HCT116 (cell line): ENCODE data around the gene IL26. TPM values are rescaled to one million over a fixed set of nuclear protein-coding genes. Genes with fewer than 3 reads are reported as not detected.

Source experiments
- ATAC-seq: fragments of 200-7000 bp; cut with Tn5 transposase; 2 replicates; pipeline ENCODE4 v1.9.1; 2020; ENCODE audit warnings: mild to moderate bottlenecking, moderate library complexity
- BruUV-seq: library from RNA; stranded (reverse); fragments of 400-500 nt; replicated peaks from 2 replicates; lab custom pipeline; 2021; lab: Mats Ljungman, UMichigan
- CTCF ChIA-PET: fragments of 300-600 bp; sonication (Branson Sonifier 250); formaldehyde crosslinking; loops from one replicate; lab custom pipeline; 2021; ENCODE audit warnings: antibody characterized with exemption; lab: Charles Lee
- POLR2A ChIA-PET: fragments of 300-600, 350-600 bp; sonication (Branson Sonifier 250); formaldehyde crosslinking; loops from one replicate; lab custom pipeline; 2021; ENCODE audit warnings: antibody characterized with exemption; lab: Charles Lee
- RAD21 ChIA-PET, 2 experiments: fragments of 300-600 bp; sonication (Branson Sonifier 250); formaldehyde crosslinking; loops; one replicate each; lab custom pipeline; 2023; ENCODE audit warnings: low total read pairs in 2 of 2; ENCODE audit not compliant: uncharacterized antibody in 2 of 2, unreplicated experiment in 2 of 2, low non-redundant PET in 1 of 2; lab: Charles Lee
- DNase-seq: peaks from one replicate; pipeline ENCODE4 v3.0.0-alpha.2; 2010; ENCODE audit warnings: low read depth, low spot score
- H2AFZ ChIP-seq: fragments of 200-600 bp; shearing (Covaris generic), sonication (generic); 2 replicates; pipeline ENCODE4 v1.6.1; 2017; ENCODE audit warnings: low read depth, mixed run types, mixed read lengths, antibody characterized with exemption, low read length; ENCODE audit not compliant: poor library complexity, severe bottlenecking
- H3K27ac ChIP-seq: 2 replicates; pipeline ENCODE4 v1.5.1; 2012; ENCODE audit warnings: low read depth, low read length
- H3K27me3 ChIP-seq: fragments of 200-600 bp; sonication (generic); 2 replicates; pipeline ENCODE4 v1.6.1; 2016; ENCODE audit warnings: mixed run types, low read length, mixed read lengths; ENCODE audit not compliant: insufficient read depth
- H3K36me3 ChIP-seq, 2 experiments: fragments of 200-500 bp in 1 of 2; fragments of 200-600 bp in 1 of 2; sonication (Bioruptor generic) in 1 of 2; sonication (generic) in 1 of 2; 2 replicates each; pipeline versions ENCODE4 v1.5.1 to v1.6.1; 2014 to 2016; ENCODE audit warnings: low read length in 2 of 2, inconsistent platforms in 1 of 2, mixed read lengths in 1 of 2, mixed run types in 1 of 2; ENCODE audit not compliant: insufficient read depth in 2 of 2, control insufficient read depth in 1 of 2
- H3K4me1 ChIP-seq, 2 experiments: fragments of 200-600 bp in 1 of 2; sonication (generic) in 1 of 2; 2 replicates each; pipeline versions ENCODE4 v1.5.1 to v1.6.1; 2012 to 2017; ENCODE audit warnings: low read length in 2 of 2, inconsistent platforms in 1 of 2, mild to moderate bottlenecking in 1 of 2, mixed read lengths in 1 of 2, mixed run types in 1 of 2, moderate library complexity in 1 of 2; ENCODE audit not compliant: insufficient read depth in 2 of 2, control insufficient read depth in 1 of 2
- H3K4me2 ChIP-seq: fragments of 200-600 bp; sonication (generic); 2 replicates; pipeline ENCODE4 v1.6.1; 2017; ENCODE audit warnings: mixed run types, low read length, mixed read lengths
- H3K4me3 ChIP-seq, 2 experiments: fragments of 200-600 bp in 1 of 2; sonication (generic) in 1 of 2; replicated peaks in 1 of 2; 2 replicates each; pipeline ENCODE4 v1.5.1; 2011 to 2016; ENCODE audit warnings: low read length in 2 of 2, control low read depth in 1 of 2, low read depth in 1 of 2, mild to moderate bottlenecking in 1 of 2, mixed read lengths in 1 of 2, mixed run types in 1 of 2
- H3K79me2 ChIP-seq: fragments of 200-600 bp; sonication (generic); 2 replicates; pipeline ENCODE4 v1.6.1; 2017; ENCODE audit warnings: mild to moderate bottlenecking, mixed run types, low read length, moderate library complexity, mixed read lengths; ENCODE audit not compliant: insufficient read depth
- H3K9ac ChIP-seq: fragments of 200-600 bp; sonication (generic); 2 replicates; pipeline ENCODE4 v1.6.1; 2016; ENCODE audit warnings: low read length, mixed read lengths
- H3K9me2 ChIP-seq: fragments of 200-600 bp; sonication (generic), shearing (Covaris generic); 2 replicates; pipeline ENCODE4 v1.6.1; 2017; ENCODE audit warnings: mixed run types, mild to moderate bottlenecking, moderate library complexity; ENCODE audit not compliant: insufficient read depth
- H3K9me3 ChIP-seq, 2 experiments: fragments of 200-500 bp in 1 of 2; fragments of 200-600 bp in 1 of 2; sonication (Bioruptor generic) in 1 of 2; sonication (generic) in 1 of 2; 2 replicates each; pipeline ENCODE4 v1.6.1; 2014 to 2017; ENCODE audit warnings: low read length in 2 of 2, mixed read lengths in 2 of 2, inconsistent platforms in 1 of 2, low read depth in 1 of 2, mild to moderate bottlenecking in 1 of 2, mixed run types in 1 of 2, moderate library complexity in 1 of 2; ENCODE audit not compliant: control insufficient read depth in 1 of 2, insufficient read depth in 1 of 2
- H4K20me1 ChIP-seq: fragments of 200-600 bp; sonication (generic), shearing (Covaris generic); 2 replicates; pipeline ENCODE4 v1.6.1; 2017; ENCODE audit warnings: mixed run types, mild to moderate bottlenecking, moderate library complexity; ENCODE audit not compliant: insufficient read depth
- CBX3 ChIP-seq: IDR thresholded peaks from 2 replicates; pipeline ENCODE4 v1.6.1; 2012; ENCODE audit warnings: low read depth
- CTCF ChIP-seq, 3 experiments: fragments of 200-600 bp in 1 of 3; sonication (generic) in 1 of 3; IDR thresholded peaks in 2 of 3; conservative IDR thresholded peaks in 1 of 3; 2 replicates each; pipeline ENCODE4 v1.5.1; 2012 to 2017; ENCODE audit warnings: low read depth in 2 of 3, low read length in 2 of 3, antibody characterized with exemption in 1 of 3, borderline replicate concordance in 1 of 3, control low read depth in 1 of 3, mild to moderate bottlenecking in 1 of 3, mixed read lengths in 1 of 3, mixed run types in 1 of 3, moderate library complexity in 1 of 3; ENCODE audit not compliant: insufficient read depth in 1 of 3
- EGR1 ChIP-seq: IDR thresholded peaks from 2 replicates; pipeline ENCODE4 v1.6.1; 2012; ENCODE audit warnings: low read depth
- ELF1 ChIP-seq: IDR thresholded peaks from 2 replicates; pipeline ENCODE4 v1.6.1; 2012; ENCODE audit warnings: low read depth, borderline replicate concordance
- EZH2 ChIP-seq: fragments of 200-600 bp; sonication (generic); IDR thresholded peaks from 2 replicates; pipeline ENCODE4 v1.6.1; 2017; ENCODE audit warnings: antibody characterized with exemption, mixed run types
- EZH2phosphoT487 ChIP-seq: fragments of 200-600 bp; IDR thresholded peaks from 2 replicates; pipeline ENCODE4 v1.6.1; 2018; ENCODE audit warnings: antibody characterized with exemption, borderline replicate concordance
- POLR2A ChIP-seq: IDR thresholded peaks from 2 replicates; pipeline ENCODE4 v1.7.0; 2011; ENCODE audit warnings: borderline replicate concordance; ENCODE audit not compliant: insufficient read depth, insufficient read length; ENCODE audit errors: extremely low read depth
- RAD21 ChIP-seq: IDR thresholded peaks from 2 replicates; pipeline ENCODE4 v1.6.1; 2012; ENCODE audit warnings: low read depth, mild to moderate bottlenecking
- SRF ChIP-seq: IDR thresholded peaks from 2 replicates; pipeline ENCODE4 v1.6.1; 2012; ENCODE audit warnings: low read depth
- TCF7L2 ChIP-seq: IDR thresholded peaks from 2 replicates; pipeline ENCODE4 v1.7.0; 2011; ENCODE audit warnings: borderline replicate concordance, inconsistent platforms; ENCODE audit not compliant: insufficient read depth, insufficient read length; ENCODE audit errors: extremely low read depth
- ZNF274 ChIP-seq: fragments of 200-500 bp; sonication (Bioruptor generic); IDR thresholded peaks from 2 replicates; pipeline ENCODE4 v1.6.1; 2014; ENCODE audit warnings: mild to moderate bottlenecking, low read depth, low read length, inconsistent platforms
- intact Hi-C: fragments of 100-400 bp; cut with micrococcal nuclease; formaldehyde crosslinking; loops from 2 replicates; pipeline ENCODE4 v1.10.0; 2022
- total RNA-seq: library from RNA; stranded (reverse); gene quantifications from one replicate; pipeline ENCODE4 v1.2.1, GENCODE V29; 2021; ENCODE audit not compliant: unreplicated experiment

The IL26 gene
- total RNA-seq, 1 experiment from 2014 or later = not detected

- Histone ChIP-seq H3K4me2 (peak overlapping the region; percentile 28; the same call in 1 of the 2 replicates), H3K79me2 (no peaks in the 10 kb centered on the region), H4K20me1 (no peaks in the 10 kb centered on the region), H3K9me2 (no peaks in the 10 kb centered on the region), H3K9me3 (no peaks in the 10 kb centered on the region)
- CTCF ChIA-PET = no interaction called here
- no peak for DNase-seq
- no TSS peak for BruUV-seq
- TF ChIP-seq RAD21 = no peak
- TF ChIP-seq CBX3 = no peak
- TF ChIP-seq CTCF (IDR thresholded peaks at IDR 0.05 in 2 of 3, conservative IDR thresholded peaks at IDR 0.05 in 1 of 3; ENCODE audit: borderline replicate concordance in 1 of 3, insufficient read depth in 1 of 3, low read depth in 2 of 3, low read length in 2 of 3) = no peak
- TF ChIP-seq ELF1 = no peak
- no peak for TF ChIP-seq EZH2phosphoT487
- TF ChIP-seq POLR2A = no peak
- no peak for TF ChIP-seq EZH2
- TF ChIP-seq, all 23 proteins: peak for 0
- H3K9ac ChIP-seq = no peak overlapping the region
- ATAC-seq = no peak
- no peak overlapping the region for H3K4me3 ChIP-seq
- H3K27ac ChIP-seq = no peak overlapping the region
- POLR2A ChIA-PET = no interaction called here
- H3K4me1 ChIP-seq = peaks cover 0 to 4% of the 10 kb centered on the region in 2 experiments; a peak in 1 of 4 replicates
- H2AFZ ChIP-seq = no peak overlapping the region
- no peaks in the 10 kb centered on the region for H3K27me3 ChIP-seq
- intact Hi-C loops = no loop called here
- no peaks in the 10 kb centered on the region for H3K36me3 ChIP-seq
- RAD21 ChIA-PET = no interaction called here
Measured at GRCh38 chr12:68236421-68237059, 10.9 kb upstream of the IL26 start.

GRCh38 chr12:68235576-68235975, 10.0 kb upstream of the IL26 start:
- Histone ChIP-seq H3K9me2 (no peaks in the 10 kb centered on the region), H3K4me3 (no peak overlapping the region), H3K79me2 (no peaks in the 10 kb centered on the region), H3K4me2 (no peak overlapping the region), H3K9me3 (no peaks in the 10 kb centered on the region), H4K20me1 (no peaks in the 10 kb centered on the region), H3K9ac (no peak overlapping the region), H3K4me1 (peaks cover 0 to 4% of the 10 kb centered on the region in 2 experiments; a peak in 1 of 4 replicates), H3K27me3 (no peaks in the 10 kb centered on the region), H3K36me3 (no peaks in the 10 kb centered on the region), H3K27ac (no peak overlapping the region), H2AFZ (no peak overlapping the region)
- ChIA-PET POLR2A (no interaction called here), RAD21 (no interaction called here), CTCF (no interaction called here)
- BruUV-seq = no TSS peak
- intact Hi-C loops = no loop called here
- ATAC-seq (no peak), DNase-seq (no peak)
- TF ChIP-seq TCF7L2 (no peak), EZH2 (no peak), EZH2phosphoT487 (no peak), EGR1 (no peak), ZNF274 (no peak), SRF (no peak), ELF1 (no peak)
